NCI-H146 treated with DMSO at 0.1 percent for 48 hours (cell line): ENCODE data around the gene PPCDC.

Experiments used
- DNase-seq: peaks from one replicate; lab custom pipeline; 2025; ENCODE audit not compliant: unreplicated experiment; lab: John Stamatoyannopoulos, UW

The PPCDC gene

DNA sequence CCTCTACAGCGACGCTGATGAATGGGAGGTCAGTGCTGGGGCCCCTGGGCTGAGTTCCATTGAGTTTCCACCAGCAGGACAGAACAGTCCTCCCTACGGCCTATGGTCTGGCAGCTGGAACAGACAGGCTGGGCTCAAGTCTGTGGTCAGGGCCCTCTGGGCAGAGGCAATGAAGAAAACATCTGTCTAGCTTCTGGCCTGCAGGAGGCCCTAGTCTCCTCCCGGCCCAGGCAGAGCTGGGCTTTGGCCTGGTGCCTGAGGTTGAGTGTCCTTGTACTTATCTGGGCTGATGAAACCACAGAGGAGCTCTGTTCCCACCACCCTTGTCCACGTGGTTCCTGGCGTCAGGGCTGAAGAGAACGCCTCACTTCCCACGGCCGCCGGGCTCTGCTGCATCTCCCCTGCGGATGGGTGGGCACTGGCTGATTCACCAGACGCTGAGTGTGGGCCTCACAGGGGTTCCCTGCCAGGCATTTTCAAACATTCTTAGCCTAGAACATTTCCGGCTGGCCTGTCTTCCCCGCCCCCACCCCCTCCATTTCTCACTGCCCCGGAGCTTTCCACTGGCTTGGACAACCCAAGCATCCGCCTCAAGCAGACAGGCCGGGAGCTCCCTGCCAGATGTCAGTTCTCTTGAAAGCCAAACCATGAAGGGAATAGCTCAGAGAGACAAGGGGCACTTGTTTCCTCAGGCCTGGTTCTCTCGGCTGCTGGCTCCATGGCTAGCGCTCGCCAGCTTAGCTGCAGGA, 20.3 kb downstream of the PPCDC start:
- no peak for DNase-seq

DNA sequence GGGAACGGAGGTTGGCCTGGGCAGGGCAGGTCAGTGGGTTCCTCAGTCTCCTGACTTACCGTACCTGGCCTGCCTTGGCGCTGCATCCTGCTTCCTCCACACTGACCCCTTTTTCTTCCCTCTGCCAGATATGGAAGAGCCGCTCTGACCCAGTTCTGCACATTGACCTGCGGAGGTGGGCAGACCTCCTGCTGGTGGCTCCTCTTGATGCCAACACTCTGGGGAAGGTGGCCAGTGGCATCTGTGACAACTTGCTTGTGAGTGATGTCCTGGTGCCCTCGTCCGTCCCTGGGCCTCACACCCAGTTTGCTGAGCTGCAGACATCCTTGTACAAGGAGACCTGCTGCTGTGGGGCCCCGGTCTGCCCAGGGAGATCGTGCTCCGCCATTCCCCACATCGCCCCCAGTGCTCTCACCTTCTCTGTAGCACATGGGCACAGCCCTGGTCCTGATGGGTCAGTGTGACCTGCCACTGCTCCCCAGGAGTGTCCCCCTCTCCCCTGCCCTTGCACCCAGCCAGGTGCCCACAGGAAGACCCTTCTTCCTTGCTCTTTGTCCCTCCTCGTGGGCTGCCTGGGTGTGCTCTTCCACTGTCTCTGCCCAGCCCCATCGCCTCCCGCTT, 21.0 kb downstream of the PPCDC start:
- DNase-seq: no peak

GRCh38 chr15:75045332-75046015, 22.1 kb downstream of the PPCDC start:
- no peak for DNase-seq

- no peak for DNase-seq
These were observed 25.0 kb downstream of the PPCDC start for GRCh38 chr15:75048394-75048793.

DNA sequence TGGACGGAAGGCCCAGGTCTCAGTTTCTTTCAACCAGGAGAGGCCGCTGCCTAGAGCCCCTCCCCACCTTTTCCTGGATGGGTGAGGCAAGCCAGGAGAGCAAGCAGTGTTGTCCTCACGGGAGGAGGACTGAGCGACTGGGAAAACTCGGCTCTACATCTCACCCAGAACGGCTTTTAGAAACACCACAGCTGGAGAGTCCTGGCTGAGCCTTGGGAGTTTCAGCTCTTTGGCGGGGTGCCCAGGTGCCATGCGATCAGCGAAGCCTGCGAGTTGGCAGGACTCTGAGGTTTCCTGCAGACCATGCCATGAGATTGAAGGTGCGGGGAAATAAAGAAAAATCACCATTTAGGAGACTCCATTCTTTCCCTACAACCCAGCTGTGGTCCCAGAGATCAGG, 26.0 kb downstream of the PPCDC start:
- DNase-seq: no peak

DNA sequence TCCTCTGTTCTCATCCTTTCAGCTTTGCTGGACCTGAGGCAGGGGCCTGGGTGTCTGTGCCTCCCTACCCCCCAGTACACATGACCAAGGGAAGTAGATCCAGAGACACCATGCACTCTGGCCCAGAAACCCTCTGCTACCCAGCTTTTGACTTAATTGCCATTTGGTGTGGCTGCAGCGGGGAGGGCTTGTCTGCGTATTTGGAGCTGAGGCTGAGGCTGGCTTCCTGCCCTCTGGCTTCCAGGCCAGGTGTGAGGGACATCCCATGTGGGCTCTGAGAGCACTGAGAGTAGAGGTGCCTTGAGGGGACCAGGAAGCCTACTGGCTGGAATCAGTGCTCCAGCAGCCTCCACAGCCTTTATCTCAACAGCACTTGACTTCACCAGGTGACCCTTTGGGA, 26.9 kb downstream of the PPCDC start:
- DNase-seq: no peak

DNA sequence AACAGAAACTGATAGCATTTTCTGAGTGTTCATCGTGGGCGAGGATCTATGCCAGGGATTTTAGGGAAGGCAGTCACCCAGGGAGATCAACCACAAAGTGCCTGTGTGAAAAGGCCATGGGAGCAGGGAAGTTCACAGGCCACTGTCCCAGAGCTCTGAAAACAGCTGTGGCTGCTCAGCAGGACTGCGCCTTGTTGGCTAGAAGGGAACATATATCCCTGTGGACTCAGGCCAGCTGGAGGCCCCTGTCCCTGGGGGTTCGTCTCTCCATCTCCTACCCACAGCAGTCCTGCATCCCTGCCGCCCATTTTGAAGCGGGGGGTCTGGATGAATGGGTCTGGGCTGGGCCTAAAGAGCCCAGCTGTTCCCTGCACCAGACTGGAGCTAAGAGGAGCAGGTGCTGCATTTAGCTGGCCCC, 27.8 kb downstream of the PPCDC start:
- no peak for DNase-seq

DNA sequence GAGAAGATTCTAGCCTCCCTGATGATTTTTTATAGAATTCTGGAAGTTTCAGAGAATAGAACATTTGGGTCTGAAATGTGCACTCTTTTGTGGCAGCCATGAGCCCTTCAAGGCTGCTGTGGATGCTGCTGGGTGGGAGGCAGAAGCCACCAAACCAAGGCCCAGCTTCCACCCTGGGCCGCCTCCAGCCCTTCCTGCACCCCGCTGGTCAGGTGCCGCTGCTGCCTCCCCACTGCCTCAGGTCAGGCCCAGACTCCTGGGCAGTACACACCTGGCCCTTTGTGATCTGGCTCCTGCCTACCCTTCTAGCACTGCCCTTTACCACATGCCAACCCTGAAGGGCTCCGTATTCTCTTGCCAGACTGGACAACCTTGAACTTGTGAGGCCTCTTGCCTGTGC, 28.3 kb downstream of the PPCDC start:
- DNase-seq: no peak

DNA sequence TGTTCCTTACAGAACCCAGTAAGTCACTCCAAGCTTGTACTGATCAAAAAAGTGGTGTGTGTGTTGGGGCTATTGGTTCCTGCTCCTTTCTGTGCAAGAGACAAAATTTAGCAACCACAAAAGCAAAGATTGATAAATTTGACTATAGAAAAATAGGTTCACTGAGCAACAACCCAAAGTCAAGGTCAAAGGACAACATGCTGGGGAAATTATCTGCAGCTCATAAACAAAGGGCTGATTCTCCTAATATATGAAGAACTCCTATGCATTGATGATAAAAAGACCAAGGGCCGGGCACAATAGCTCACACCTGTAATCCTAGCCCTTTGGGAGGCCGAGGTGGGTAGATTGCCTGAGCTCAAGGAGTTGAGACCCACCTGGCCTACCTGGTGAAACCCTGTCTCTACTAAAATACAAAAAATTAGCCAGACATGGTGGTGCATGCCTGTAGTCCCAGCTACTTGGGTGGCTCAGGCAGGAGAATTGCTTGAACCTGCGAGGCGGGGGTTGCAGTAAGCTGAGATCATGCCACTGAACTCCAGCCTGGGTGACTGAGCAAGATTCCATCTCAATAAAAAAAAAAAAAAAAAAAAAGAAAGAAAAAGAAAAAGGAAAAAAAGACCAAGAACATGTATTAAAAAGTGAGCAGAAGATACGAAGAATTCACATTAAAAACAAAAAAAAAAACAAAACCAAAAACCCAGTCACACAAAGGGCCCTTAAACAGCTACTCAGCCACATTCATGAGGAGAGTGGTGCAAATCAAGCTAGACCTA, 29.8 kb downstream of the PPCDC start:
- DNase-seq: no peak

DNA sequence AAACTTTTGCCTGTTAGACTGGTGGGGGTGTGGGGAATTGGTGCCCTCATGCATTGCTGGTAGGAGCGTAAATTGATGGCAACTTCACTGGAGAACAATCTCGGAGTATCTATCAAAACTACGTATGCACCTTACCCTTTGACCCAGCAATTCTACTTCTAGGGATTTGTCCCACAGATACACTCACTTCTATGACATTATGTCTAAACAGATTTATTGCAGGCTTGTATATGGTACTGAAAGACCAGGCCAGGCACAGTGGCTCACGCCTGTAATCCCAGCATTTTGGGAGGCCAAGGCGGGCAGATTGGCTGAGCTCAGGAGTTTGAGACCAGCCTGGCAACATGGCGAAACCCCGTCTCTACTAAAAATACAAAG, 30.3 kb downstream of the PPCDC start:
- no peak for DNase-seq

GRCh38 chr15:75054172-75054897, 30.9 kb downstream of the PPCDC start:
- no peak for DNase-seq

GRCh38 chr15:75056036-75056435, 32.6 kb downstream of the PPCDC start:
- no peak for DNase-seq

DNA sequence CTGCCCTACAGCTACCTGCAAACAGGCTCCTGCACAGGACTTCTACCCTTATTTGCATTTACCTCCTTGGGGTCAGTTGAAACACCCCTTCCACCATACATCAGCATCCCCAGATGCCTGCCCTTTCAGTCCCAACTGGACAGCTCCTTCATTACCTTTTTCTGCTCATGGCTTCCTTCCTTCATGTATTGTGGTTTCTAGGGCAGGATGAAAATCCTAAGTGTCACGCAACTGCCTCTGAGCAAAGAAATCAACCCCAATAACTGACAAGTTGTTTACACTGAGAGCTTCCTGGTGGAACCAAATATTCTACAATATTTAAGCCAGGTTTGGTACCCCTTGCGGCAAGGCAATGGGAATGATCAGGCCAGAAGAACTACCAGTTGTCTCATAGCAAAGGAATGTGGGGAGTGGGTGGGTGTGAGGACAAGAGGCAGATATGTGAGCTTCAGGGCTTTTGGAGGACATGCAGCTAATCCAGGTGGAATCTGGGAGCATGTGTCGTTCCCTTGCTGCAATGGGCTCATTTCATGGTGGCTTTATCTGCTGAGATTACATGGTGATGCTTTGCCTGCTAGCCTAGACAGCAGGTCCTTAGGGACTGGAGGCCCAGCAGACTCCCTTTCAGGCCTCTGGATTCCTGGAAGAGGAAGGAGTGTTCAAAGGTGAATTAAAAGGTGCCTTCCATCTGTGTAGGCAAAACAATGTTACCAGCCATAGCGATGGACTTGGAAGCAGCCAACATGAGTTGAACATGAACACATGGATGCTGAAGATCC, 34.9 kb downstream of the PPCDC start:
- no peak for DNase-seq

DNA sequence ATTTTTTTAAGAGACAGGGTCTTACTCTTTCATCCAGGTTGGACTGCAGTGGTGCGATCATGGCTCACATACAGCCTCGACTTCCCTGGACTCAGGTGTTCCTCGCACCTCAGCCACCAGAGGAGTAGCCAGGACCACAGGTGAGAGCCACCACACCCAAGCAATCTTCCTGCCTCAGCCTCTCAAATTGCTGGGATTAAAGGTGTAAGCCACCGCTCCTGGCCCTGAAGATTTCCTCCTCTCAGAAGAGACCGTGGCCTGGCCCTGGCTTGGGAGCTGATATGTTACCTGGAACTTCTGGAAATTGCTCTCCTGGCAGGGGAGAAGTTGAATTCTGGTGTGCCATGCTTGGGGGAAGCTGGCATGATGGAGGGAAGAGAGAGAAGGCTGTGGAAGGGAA, 36.2 kb downstream of the PPCDC start:
- DNase-seq: no peak

DNA sequence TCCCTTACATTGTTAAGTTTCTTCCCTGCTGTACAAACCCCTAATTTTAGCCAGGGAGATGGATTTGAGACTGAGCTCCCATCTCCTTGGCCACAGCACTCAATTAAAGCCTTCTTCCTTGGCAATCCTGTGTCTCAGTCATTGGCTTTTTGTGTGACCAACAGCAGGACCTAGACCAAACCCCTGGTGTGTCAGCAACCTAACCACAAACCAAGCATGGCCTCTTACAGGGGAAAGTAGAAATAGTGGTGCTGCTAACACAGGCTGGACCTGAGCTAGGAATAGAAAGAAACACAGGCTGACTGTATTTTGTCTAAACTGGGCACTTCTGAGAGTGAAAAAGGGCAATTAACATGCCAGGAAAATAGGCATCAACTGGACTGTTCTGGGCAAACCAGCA, 37.9 kb downstream of the PPCDC start:
- DNase-seq: no peak

DNA sequence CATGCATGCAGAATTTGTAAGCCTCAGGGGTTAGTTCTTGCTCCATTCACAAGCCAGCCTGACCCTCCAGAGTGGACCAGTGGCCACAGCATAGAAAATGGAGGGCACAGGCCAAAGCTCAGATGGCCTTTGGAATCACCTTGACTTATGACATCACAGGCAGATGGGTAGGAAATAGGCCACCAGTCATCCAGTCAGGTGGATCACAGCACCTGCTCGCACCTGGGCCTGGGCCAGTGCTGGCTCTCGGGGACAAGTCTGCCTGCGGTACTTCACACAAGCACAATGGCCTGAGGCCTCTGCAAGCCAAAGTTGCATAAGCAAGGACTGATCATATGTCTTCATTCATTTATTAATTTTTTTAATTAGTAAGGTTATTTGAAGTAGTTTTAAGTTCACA, 39.3 kb downstream of the PPCDC start:
- DNase-seq: no peak

DNA sequence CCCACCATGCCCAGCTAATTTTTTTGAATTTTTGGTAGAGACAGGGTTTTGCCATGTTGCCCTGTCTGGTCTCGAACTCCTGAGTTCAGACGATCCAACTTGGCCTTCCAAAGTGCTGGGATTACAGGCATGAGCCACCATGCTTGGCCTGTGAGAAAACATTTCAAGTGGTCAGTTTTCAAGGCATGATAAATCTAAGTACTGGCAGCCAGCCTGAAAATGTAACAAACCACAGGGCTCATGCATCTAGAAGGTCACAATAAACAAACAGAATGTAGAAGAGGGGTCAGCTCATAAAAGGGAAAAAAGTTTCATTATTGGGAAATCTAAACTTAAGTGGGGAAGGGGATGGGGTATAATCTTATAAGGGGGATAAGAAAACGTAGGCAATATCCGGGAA, 39.9 kb downstream of the PPCDC start:
- DNase-seq: no peak

DNA sequence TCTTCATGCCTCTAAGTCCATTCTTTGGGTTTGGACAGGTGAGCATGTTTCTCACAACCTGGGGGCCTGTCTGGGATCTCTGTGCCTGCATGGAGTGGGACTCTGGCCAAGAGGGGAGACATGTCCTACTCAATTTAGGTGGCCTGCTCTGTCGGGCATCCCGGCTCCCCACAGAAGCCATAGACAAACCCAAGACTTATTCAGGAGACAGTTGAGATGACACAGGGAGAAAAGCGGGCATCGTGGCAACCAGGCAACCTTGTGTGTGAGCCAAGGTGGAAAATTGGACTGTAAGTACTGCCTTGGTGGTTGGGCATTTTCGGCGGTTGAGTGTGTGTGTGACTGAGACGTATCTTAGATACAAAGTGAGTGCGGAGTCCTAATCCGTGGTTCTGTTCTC, 40.5 kb downstream of the PPCDC start:
- DNase-seq: no peak

DNA sequence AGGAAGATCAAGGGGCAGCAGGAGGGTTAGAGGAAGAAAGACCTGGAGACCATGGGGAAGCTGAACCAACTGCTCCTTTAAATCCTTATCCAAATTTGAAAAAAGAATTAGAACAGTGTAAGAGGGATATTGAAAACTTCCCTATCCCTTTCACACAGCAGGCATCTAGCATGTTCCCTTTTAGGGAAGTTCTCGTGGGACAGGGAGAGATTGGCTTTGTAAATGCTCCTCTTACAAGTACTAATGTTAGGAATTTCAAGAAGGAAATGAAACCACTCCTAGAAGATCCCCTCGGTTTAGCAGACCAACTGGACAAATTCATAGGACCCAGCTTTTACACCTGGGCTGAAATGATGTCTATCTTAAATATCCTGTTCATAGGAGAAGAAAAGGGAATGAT, 41.5 kb downstream of the PPCDC start:
- no peak for DNase-seq

GRCh38 chr15:75065467-75065850, 42.1 kb downstream of the PPCDC start:
- peak; percentile 28 for DNase-seq
